GM19043 (cell line): ENCODE data around the gene DNMT3B.
"Not testable (repeated sequence)": the region's sequence is repeated elsewhere in the genome, so short reads cannot be mapped to it uniquely, and the experiment has no call there.

Experiments
- ATAC-seq: cut with Tn5 transposase; IDR thresholded peaks from one replicate; pipeline ENCODE4 v1.9.1; 2021; ENCODE audit warnings: low read depth; ENCODE audit not compliant: unreplicated experiment

Gene DNMT3B

DNA sequence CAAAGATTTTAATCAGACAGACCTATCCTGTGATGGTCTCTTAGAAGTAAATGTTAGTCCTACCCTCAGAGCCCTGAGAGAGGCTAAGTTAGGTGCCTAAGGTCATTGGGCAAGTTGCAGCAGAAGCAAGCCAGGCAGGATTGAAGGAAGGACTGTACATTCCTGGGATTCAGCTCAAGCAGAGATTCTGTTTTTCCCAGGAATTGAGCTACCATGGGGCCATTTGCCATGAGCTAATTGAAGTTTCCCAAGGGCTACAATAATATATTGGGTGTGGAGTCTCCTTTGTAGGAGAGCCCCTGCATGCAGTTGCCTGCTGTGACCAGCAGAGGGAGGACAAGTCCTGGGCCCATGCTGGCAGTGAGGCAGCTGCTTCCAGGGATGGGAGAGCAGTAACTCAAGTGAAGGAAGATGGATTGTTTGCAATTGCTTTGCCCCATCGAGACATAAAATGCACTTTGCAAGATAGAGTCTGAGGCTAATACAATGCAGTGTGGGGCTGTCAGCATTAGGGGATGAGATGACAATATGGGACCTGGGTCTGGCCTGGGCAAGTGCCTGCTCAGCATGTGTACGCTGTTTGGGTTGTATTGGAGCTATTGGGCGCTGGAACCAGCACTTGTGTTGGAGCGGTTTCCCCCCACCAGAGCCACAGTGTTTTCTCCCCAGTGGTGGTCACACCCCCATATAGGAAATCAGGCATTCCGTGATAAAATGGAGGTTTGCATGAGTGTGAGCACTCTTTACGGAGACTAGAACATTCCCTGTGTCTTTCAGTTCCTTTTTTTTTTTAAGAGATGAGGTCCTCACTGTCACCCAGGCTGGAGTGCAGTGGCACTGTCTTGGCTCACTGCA, 27.9 kb downstream of the DNMT3B start:
- ATAC-seq: no peak

DNA sequence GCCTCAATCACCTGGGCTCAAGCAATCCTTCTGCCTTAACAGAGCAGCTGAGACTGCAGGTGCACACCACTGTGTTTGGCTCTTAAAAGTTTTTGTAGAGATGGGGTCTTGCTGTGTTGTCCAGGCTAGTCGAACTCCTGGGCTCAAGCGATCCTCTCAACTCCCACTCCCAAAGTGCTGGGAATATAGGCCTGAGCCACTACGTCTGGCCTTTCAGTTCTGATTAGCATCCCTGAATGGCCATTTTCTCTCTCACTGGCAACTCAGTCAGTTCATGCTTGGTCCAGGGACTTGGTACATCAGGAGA, 28.5 kb downstream of the DNMT3B start:
- ATAC-seq: no peak

DNA sequence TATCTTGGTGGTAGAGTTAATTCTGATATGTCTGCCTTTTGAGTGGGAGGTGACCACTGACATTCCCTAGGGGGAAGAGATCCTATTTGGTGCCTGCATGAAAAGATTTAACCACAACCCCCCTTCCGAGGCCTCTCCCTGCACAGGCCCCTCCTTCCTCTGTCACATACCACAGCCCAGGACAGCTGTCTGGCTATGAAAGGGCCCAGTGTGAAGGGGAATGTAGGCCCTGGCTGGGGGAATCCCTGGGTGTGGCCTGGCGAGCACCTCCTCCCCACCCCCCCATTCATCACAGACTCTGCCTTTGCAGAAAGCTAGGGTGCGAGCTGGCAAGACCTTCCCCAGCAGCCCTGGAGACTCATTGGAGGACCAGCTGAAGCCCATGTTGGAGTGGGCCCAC, 30.1 kb downstream of the DNMT3B start:
- peak; percentile 87 for ATAC-seq

DNA sequence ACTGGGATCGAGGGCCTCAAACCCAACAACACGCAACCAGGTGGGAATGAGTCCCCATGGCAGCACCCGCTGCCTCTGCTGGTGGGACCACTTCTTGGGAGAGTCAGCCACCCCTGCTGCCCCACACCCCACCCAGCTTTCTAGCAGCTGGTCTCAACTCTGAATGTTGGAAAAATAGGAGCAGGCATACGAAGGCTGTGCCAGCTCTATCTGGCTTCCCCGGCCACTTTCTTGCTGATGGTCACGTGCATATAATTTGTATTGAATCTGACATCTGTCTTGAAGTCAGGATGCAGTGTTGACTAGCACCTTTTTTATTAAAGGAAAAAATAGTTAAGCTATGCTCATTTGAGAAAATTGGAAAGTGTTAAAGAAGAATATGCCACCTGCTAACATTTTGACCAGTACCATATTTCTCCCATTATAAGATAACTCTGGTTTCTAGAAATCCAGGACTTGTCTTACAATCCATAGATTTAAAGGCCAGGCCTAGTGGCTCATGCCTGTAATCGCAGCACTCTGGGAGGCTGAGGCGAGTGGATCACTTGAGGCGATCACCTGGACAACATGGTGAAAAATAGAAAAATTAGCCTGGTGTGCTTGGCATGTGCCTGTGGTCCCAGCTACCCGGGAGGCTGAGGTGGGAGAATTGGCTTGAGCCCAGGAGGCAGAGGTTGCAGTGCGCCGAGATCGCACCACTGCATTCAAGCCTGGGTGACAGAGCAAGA, 30.7 kb downstream of the DNMT3B start:
- no peak for ATAC-seq

DNA sequence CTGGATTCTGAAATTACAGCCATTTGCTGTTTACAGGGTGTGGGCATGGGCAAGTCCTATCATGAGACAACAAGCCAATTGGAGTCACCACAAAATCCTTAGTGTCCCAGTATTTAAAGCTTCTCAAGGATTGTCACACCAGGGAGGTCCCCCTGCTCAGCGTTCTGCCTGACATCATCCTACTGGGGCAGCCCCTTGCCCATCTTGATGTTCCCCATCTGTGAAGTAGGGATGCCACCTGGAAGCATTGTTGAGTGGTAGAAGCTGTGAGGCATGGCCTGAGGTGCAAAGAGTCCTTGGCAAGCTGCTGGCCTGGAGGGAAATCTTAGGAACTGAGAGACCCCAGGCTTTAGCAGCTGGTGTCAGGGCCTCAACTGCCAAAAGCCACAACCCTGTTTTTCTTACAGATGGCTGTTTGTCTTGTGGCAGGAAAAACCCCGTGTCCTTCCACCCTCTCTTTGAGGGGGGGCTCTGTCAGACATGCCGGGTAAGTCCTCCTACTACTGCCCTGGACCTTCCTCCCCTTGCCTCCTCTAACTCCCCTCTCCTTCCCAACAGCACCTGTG, 34.3 kb downstream of the DNMT3B start:
- ATAC-seq: no peak

DNA sequence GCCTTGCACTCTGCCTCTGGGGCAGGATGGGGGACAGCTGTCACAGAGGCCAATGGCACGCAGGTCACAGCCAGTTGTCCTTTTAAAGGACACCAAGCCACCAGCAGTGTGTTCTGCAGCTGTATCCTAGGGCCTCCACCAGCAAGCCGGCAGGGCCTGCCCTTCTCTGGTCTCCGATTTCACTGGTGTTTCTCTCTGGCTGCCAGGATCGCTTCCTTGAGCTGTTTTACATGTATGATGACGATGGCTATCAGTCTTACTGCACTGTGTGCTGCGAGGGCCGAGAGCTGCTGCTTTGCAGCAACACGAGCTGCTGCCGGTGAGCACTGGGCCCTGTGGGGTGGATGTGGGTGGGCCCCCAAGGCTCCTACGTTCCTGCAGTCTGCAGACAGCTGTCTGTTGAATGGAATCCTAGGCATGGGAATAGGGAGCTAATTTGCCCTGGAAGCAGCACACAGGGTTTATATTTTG, 34.8 kb downstream of the DNMT3B start:
- no peak for ATAC-seq

DNA sequence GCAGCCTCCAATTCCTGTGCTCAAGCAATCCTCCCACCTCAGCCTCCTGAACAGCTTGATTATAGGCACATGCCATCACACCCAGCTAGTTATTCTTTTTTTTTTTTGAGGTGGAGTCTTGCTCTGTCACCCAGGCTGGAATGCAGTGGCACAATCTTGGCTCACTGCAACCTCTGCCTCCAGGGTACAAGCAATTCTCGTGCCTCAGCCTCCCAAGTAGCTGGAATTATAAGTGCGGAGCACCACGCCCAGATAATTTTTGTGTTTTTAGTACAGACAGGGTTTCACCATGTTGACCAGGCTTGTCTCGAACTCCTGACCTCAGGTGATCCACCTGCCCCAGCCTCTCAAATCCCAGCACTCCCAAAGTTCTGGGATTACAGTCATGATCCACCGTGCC, 35.4 kb downstream of the DNMT3B start:
- not testable (repeated sequence) for ATAC-seq

DNA sequence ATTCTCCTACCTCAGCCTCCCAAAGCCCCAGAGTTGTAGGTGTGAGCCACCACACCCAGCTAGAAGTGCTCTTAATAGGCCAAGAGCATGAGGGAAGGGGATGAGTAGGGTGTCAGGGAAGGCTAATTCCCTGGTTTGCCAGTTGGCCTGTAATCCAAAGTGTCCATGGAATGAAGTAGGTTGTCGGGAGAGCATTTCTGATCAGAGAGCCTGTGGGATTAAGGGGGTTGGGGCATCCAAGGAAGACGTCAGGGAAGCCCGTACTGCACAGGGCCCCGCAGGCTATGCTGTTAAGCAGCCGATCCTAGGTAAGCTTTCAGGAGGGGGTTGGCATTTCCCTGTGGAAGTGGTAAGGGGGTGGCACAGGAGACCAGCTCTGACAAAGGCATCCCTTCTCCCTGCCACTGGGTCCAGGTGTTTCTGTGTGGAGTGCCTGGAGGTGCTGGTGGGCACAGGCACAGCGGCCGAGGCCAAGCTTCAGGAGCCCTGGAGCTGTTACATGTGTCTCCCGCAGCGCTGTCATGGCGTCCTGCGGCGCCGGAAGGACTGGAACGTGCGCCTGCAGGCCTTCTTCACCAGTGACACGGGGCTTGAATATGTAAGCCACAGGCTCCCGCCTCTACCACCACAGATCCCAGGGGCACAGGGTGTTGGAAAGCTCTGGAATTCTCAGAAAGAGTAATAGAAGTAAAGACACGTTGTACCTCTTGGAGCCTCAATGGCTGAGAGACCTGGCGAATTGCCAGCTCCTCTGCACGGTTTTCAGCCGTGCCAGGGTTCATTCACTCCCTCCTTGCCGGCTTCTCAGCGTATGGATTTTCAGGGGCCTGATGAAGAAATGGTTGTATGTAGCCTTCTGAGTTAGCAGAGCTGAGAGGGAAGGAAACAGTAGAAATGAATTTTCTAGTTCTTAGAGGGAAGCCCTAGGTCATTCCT, 36.1 kb downstream of the DNMT3B start:
- ATAC-seq: no peak

DNA sequence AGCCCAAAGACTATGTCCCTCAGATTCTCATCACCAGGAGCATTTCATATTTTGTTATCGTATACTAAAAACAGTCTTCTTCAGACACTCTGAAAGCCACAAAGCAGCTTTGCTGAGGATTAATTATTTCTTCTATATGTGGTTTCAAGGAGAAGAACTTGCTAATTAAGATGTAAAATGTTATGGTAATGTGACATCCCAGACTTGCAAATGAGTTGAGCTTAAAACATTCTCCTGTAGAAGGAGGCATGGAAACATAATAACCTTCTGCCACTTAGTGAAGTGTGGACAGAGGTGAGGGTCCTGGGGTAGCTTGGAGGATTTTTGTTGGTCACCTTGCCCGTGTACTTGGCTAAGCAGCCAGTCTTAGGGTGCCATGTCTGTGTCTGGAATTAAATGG, 40.9 kb downstream of the DNMT3B start:
- no peak for ATAC-seq

DNA sequence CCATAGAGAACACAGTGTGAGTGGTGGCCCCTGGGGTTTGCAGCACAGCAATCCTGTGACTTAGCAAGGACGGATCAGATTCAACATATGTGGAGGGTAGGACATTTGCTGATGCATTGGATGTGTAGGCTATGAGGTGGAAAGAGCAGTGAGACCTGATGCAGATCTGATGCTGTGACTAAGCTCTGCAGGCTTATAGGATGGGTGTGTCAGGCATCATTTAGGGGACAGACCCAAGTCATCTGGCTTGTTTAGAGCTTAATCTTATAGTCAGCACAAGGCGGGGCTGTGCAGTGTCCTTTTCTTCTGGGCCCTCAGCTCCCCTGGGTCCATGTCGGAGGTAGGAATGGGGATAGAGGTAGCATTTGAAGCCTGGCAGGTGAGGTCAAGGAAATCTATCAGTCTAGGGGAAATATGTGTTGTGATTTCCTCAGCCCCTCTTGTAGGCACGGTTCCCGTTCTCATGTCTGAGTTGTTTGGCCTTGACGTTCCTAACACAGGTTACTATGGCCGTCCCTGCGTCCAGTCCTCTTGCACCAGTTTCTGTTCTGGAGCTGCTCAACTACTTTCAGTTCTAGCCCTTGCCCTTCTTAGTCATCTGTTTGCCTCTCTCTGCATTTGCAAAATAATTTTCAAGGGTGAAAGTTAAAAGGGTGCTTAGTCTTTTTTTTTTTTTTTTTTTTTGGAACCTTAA, 42.0 kb downstream of the DNMT3B start:
- no peak for ATAC-seq

DNA sequence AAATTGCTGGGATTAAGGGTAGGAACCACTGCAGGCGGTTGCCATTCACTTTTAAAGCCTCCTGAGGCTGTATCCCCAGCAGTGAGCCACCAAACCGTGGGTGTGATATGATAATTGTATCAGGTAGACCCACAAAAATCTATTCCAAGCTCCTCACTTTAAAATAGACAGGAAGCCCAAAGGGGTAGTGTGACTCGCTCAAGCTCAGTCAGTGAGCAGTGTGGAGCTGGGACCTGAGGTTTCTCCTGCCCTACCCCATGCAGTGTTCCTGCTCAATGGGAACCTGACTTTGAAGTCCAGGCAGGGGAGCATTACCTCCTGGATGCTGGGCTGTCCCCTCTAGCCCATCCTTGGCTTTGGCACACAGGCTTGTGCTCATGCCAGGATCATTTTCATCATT, 42.6 kb downstream of the DNMT3B start:
- ATAC-seq: no peak

DNA sequence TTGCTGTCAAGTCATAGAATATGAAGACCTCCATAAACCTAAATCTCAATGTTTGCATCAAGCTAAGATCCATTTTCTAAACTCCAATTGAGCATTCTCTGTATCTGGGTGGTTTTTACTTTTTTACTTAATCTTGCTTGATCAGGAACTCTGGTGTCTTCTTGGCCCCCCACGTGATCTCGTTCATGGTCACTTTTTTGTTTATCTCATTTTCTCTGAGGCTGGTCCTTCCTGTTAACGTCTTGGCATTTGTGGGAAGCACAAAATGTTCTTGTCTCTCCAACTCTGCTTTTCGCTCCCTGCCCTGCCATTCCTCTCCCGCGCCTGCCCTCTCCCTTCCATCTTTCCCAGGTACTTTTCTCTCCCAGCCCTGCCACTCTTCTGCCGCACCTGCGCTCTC, 43.5 kb downstream of the DNMT3B start:
- ATAC-seq: no peak

DNA sequence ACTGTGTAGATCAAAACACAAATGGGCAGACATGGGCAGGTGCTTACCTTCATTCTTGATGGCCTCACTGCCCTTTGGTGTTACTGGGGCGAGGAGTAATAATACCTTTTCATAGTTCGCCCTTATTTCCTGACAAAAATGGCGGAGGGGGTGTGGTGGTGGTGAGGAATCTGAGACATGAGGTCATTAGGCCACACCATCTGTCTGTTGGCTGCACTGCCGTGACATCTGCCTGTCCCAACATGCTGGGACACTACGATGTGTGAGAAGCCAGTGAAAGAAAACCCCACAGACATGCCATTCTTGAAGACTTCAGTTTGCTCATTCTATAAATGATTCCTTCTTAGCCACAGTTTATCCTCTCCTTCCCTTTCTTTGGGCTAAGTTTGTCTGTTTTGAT, 44.2 kb downstream of the DNMT3B start:
- no peak for ATAC-seq

DNA sequence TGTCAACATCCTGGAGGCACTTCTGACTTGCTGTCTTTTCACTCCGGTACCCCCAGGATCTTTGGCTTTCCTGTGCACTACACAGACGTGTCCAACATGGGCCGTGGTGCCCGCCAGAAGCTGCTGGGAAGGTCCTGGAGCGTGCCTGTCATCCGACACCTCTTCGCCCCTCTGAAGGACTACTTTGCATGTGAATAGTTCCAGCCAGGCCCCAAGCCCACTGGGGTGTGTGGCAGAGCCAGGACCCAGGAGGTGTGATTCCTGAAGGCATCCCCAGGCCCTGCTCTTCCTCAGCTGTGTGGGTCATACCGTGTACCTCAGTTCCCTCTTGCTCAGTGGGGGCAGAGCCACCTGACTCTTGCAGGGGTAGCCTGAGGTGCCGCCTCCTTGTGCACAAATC, 45.5 kb downstream of the DNMT3B start:
- ATAC-seq: no peak

DNA sequence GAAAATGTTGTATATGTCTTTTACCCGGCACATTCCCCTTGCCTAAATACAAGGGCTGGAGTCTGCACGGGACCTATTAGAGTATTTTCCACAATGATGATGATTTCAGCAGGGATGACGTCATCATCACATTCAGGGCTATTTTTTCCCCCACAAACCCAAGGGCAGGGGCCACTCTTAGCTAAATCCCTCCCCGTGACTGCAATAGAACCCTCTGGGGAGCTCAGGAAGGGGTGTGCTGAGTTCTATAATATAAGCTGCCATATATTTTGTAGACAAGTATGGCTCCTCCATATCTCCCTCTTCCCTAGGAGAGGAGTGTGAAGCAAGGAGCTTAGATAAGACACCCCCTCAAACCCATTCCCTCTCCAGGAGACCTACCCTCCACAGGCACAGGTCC, 46.3 kb downstream of the DNMT3B start:
- ATAC-seq: no peak

DNA sequence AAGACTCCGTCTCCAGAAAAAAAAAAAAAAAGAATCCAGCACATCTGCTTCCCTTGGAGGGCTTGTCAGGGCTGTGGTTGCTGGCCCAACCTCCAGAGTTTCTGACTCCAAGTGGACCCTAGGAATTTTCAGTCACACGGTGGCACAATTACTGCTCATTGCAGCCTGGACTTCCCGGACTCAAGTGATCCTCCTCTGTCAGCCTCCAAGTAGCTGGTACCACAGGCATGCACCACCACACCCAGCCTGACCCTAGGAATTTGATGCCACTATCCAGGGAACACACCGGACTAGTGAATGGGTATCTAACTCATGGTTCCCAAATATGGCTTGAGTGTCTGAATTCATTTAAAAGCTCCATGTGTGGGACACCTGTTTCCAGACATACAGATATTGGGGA, 47.7 kb downstream of the DNMT3B start:
- no peak for ATAC-seq

DNA sequence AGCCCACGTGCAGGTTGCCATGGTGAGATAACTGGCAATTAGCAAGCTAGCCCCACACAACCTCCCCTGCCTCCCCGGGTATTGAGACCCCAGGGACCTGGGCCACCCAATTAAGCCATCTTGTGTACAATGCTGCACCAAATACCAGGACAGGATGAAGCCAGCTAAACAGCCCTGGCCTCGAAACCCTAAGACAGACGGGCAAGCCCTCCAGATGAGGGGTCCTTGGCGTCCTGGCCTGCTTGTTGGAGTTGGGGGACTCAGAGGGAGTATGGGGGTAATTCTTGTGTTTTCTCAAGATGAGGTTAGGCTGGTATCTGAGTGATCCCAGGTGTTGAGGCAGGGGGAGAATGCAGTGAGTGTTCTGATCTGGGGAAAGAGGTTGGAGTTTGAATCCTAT, 48.8 kb downstream of the DNMT3B start:
- ATAC-seq: no peak

DNA sequence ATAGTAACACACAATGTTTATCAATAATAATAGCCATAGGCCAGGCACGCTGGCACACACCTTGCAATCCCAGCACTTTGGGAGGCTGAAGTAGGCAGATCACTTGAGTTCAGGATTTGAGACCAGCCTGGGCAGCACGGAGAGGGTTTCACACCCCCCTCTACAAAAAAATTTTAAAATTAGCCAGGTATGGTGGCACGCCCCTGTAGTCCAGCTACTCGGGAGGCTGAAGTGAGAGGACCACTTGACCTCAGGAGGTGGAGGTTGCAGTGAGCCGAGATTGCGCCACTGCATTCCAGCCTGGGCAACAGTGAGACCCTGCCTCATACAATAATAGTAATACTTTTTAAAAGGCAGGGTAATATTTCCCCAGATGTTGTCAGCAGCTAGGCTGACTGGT, 49.7 kb downstream of the DNMT3B start:
- ATAC-seq: no peak

DNA sequence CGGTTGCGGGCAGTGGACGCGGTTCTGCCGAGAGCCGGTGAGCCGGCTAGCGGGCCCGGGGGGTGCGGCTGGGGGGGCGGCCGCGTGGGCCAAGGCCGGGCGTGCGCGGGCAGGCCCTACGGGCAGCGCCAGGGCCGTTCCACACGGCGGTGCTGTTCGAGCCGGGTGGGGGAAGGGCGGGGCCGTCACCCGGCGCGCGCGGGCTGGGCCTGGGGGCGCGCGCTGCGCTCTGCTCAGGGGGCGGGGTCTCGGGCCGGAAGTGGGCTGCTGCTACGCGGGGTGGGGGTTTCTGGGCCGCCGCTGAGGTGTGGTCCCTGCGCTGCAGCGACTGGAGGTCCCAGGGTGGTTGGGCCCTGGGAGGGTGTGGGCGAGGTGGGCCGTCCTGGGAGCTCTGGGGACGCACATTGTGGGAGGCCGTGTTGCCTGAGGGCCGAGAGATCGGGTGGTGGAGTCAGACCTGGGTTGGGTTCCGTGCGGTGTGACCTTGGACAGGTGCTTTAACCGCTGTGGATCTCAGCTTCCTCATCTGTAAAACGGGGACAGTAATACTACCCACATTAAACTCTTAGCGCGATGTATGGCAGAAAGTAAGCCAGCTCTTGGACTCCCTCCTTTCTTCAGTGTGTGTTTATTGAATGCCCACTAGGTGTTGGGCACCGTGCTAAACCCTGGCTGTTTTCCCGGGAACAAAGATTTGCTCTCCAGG, 58.0 kb downstream of the DNMT3B start:
- ATAC-seq: peak; percentile 48
